Neuronal stem cell (in vitro differentiated cells): ENCODE data around the gene CCDC149.

ENCODE experiments used
- DNase-seq: peaks from one replicate; pipeline ENCODE4 v3.0.0-alpha.2; 2013; ENCODE audit warnings: low spot score
- H2AFZ ChIP-seq: one replicate; pipeline ENCODE4 v1.6.1; 2013; ENCODE audit warnings: mild to moderate bottlenecking, low read length, inconsistent platforms
- H2AK5ac ChIP-seq: 2 replicates; pipeline ENCODE4 v1.6.1; 2013; ENCODE audit warnings: low read depth, mild to moderate bottlenecking, inconsistent platforms, low read length, moderate library complexity, mixed read lengths
- H2BK120ac ChIP-seq: 2 replicates; pipeline ENCODE4 v1.6.1; 2013; ENCODE audit warnings: low read depth, mild to moderate bottlenecking, inconsistent platforms, low read length, moderate library complexity, mixed read lengths
- H2BK12ac ChIP-seq: one replicate; pipeline ENCODE4 v1.6.1; 2013; ENCODE audit warnings: low read length, inconsistent platforms
- H2BK15ac ChIP-seq: 2 replicates; pipeline ENCODE4 v1.6.1; 2013; ENCODE audit warnings: mild to moderate bottlenecking, low read length, inconsistent platforms, mixed read lengths
- H2BK5ac ChIP-seq: one replicate; pipeline ENCODE4 v1.6.1; 2013; ENCODE audit warnings: inconsistent platforms, mild to moderate bottlenecking, low read length, moderate library complexity
- H3K14ac ChIP-seq: one replicate; pipeline ENCODE4 v1.6.1; 2013; ENCODE audit warnings: low read length, inconsistent platforms
- H3K18ac ChIP-seq: 2 replicates; pipeline ENCODE4 v1.6.1; 2013; ENCODE audit warnings: low read length, inconsistent platforms
- H3K23ac ChIP-seq: 2 replicates; pipeline ENCODE4 v1.6.1; 2013; ENCODE audit warnings: low read depth, mild to moderate bottlenecking, mixed read lengths, low read length, inconsistent platforms; ENCODE audit not compliant: poor library complexity
- H3K27ac ChIP-seq: replicated peaks from 3 replicates; pipeline ENCODE4 v1.5.1; 2013; ENCODE audit warnings: low read length, inconsistent platforms
- H3K27me3 ChIP-seq, 3 experiments: 2 replicates each; pipeline ENCODE4 v1.6.1; 2013; ENCODE audit warnings: low read length in 3 of 3, mild to moderate bottlenecking in 2 of 3, inconsistent platforms in 1 of 3, low read depth in 1 of 3, mixed read lengths in 1 of 3, moderate library complexity in 1 of 3; ENCODE audit not compliant: control insufficient read depth in 3 of 3, insufficient read depth in 3 of 3
- H3K36me3 ChIP-seq, 2 donors: replicated peaks in 1 of 2; 2 replicates each; pipeline ENCODE4 v1.6.1; 2013; ENCODE audit warnings: low read length in 2 of 2; ENCODE audit not compliant: control insufficient read depth in 2 of 2, insufficient read depth in 2 of 2
- H3K4ac ChIP-seq: 2 replicates; pipeline ENCODE4 v1.6.1; 2013; ENCODE audit warnings: inconsistent platforms, mild to moderate bottlenecking, low read length, moderate library complexity
- H3K4me1 ChIP-seq, 2 donors: 1 replicate in 1 of 2; 2 replicates in 1 of 2; pipeline ENCODE4 v1.6.1; 2013; ENCODE audit warnings: low read length in 2 of 2, low read depth in 1 of 2; ENCODE audit not compliant: control insufficient read depth in 2 of 2, insufficient read depth in 1 of 2
- H3K4me2 ChIP-seq: one replicate; pipeline ENCODE4 v1.6.1; 2013; ENCODE audit warnings: mild to moderate bottlenecking, low read length, inconsistent platforms; ENCODE audit not compliant: insufficient read depth, poor library complexity, severe bottlenecking
- H3K4me3 ChIP-seq, 2 donors: 2 replicates each; pipeline ENCODE4 v1.5.1; 2013; ENCODE audit warnings: low read length in 2 of 2, mild to moderate bottlenecking in 2 of 2, inconsistent platforms in 1 of 2, moderate library complexity in 1 of 2
- H3K79me1 ChIP-seq: one replicate; pipeline ENCODE4 v1.6.1; 2013; ENCODE audit warnings: low read depth, mild to moderate bottlenecking, inconsistent platforms, low read length, moderate library complexity
- H3K9ac ChIP-seq: one replicate; pipeline ENCODE4 v1.6.1; 2013; ENCODE audit warnings: mild to moderate bottlenecking, low read depth, low read length, inconsistent platforms; ENCODE audit not compliant: poor library complexity
- H3K9me3 ChIP-seq, 2 donors: replicated peaks in 1 of 2; 2 replicates each; pipeline versions ENCODE3 to v1.6.1; 2013; ENCODE audit warnings: low read length in 2 of 2, mild to moderate bottlenecking in 2 of 2, inconsistent platforms in 1 of 2, low read depth in 1 of 2, mixed read lengths in 1 of 2, moderate library complexity in 1 of 2; ENCODE audit not compliant: control insufficient read depth in 2 of 2, insufficient read depth in 1 of 2
- H4K8ac ChIP-seq: one replicate; pipeline ENCODE4 v1.6.1; 2013; ENCODE audit warnings: low read depth, mild to moderate bottlenecking, inconsistent platforms, low read length, moderate library complexity
- H4K91ac ChIP-seq: one replicate; pipeline ENCODE4 v1.6.1; 2013; ENCODE audit warnings: low read length, low read depth, mild to moderate bottlenecking, inconsistent platforms; ENCODE audit not compliant: poor library complexity
- WGBS, 2 donors: extraction: QIAGEN DNeasy Blood & Tissue Kit; methylation state at CpG; one replicate each; pipeline ENCODE4 v1.1.7; 2013; ENCODE audit warnings: missing lambda C conversion rate in 2 of 2, mixed read lengths in 1 of 2; ENCODE audit not compliant: insufficient read length in 2 of 2, insufficient replicate concordance in 1 of 2; ENCODE audit errors: extremely low coverage in 2 of 2; 5-methylcytosine and 5-hydroxymethylcytosine counted together

Gene CCDC149

GRCh38 chr4:24952667-24953066 is 39.8 kb upstream of the CCDC149 start:
- peaks cover 3 to 5% of the 10 kb centered on the region in 2 donors for H3K9me3 ChIP-seq
- no peak overlapping the region for H3K27ac ChIP-seq
- no peak overlapping the region for H3K4me3 ChIP-seq
- H3K9ac ChIP-seq, result no peak overlapping the region
- no peak overlapping the region for H2AK5ac ChIP-seq
- peaks cover 0 to 2% of the 10 kb centered on the region in 2 donors for H3K36me3 ChIP-seq
- no peak overlapping the region for H4K8ac ChIP-seq
- no peak overlapping the region for H4K91ac ChIP-seq
- H3K18ac ChIP-seq, result no peak overlapping the region
- no peak overlapping the region for H3K14ac ChIP-seq
- H2AFZ ChIP-seq, result no peak overlapping the region
- H3K4me2 ChIP-seq, result no peak overlapping the region
- H3K27me3 ChIP-seq, result no peaks in the 10 kb centered on the region
- H2BK120ac ChIP-seq, result no peak overlapping the region
- no peak overlapping the region for H2BK12ac ChIP-seq
- DNase-seq, result no peak
- WGBS, 2 donors, result no CpG with 5 or more reads among the region's 4 CpGs
- H3K79me1 ChIP-seq, result no peaks in the 10 kb centered on the region
- H3K4me1 ChIP-seq, result peaks cover 0 to 9% of the 10 kb centered on the region in 2 donors
- peak overlapping the region; percentile 73 for H2BK5ac ChIP-seq
- no peak overlapping the region for H3K23ac ChIP-seq
- no peak overlapping the region for H3K4ac ChIP-seq
- no peak overlapping the region for H2BK15ac ChIP-seq

- no peak overlapping the region for H3K23ac ChIP-seq
- no peak overlapping the region for H4K91ac ChIP-seq
- H3K4me2 ChIP-seq, result no peak overlapping the region
- no peak overlapping the region for H3K4me3 ChIP-seq
- no peak overlapping the region for H2AK5ac ChIP-seq
- H3K4me1 ChIP-seq, result peaks cover 0 to 9% of the 10 kb centered on the region in 2 donors
- H3K9me3 ChIP-seq, result peaks cover under 1 to 5% of the 10 kb centered on the region in 2 donors
- H2AFZ ChIP-seq, result no peak overlapping the region
- H3K27me3 ChIP-seq, result no peaks in the 10 kb centered on the region
- no peak overlapping the region for H3K9ac ChIP-seq
- H2BK120ac ChIP-seq, result no peak overlapping the region
- no peak overlapping the region for H2BK12ac ChIP-seq
- H2BK15ac ChIP-seq, result no peak overlapping the region
- H3K4ac ChIP-seq, result no peak overlapping the region
- H2BK5ac ChIP-seq, result no peak overlapping the region
- no peak overlapping the region for H4K8ac ChIP-seq
- no peak overlapping the region for H3K14ac ChIP-seq
- no peak for DNase-seq
- H3K27ac ChIP-seq, result no peak overlapping the region
- no peaks in the 10 kb centered on the region for H3K79me1 ChIP-seq
- no peak overlapping the region for H3K18ac ChIP-seq
- peaks cover 0 to 2% of the 10 kb centered on the region in 2 donors for H3K36me3 ChIP-seq
Measured at GRCh38 chr4:24949970-24950369, 37.1 kb upstream of the CCDC149 start.

DNA sequence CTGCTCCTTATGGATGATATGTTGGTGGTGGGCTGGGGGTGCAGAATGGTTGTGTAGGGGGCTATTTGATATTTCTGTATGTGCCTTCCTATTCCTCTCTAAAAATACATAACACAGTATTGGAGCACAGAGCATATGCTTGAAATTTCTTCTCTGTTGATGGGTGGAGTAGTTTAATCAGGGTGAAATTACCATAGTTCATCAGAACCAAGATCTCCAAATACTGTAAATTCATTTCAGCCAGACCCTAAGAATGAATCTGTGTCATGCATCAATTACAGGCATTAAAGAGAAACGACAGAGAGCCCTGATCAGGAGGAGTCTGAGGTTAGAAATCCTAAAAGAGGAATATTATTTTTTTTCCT is 25.1 kb upstream of the CCDC149 start:
- Histone ChIP-seq H3K4me2 (no peak overlapping the region), H3K36me3 (no peaks in the 10 kb centered on the region), H3K27me3 (no peaks in the 10 kb centered on the region), H3K4me3 (no peak overlapping the region), H2AFZ (no peak overlapping the region), H3K18ac (no peak overlapping the region), H3K27ac (no peak overlapping the region), H3K23ac (no peak overlapping the region), H3K9ac (no peak overlapping the region), H2BK120ac (no peak overlapping the region), H3K4me1 (no peaks in the 10 kb centered on the region), H3K4ac (no peak overlapping the region), H2BK15ac (no peak overlapping the region), H3K79me1 (no peaks in the 10 kb centered on the region), H3K14ac (no peak overlapping the region), H4K8ac (no peak overlapping the region), H3K9me3 (peaks cover 0 to 2% of the 10 kb centered on the region in 2 donors), H2BK12ac (no peak overlapping the region), H2BK5ac (no peak overlapping the region), H4K91ac (no peak overlapping the region), H2AK5ac (no peak overlapping the region)
- no peak for DNase-seq
- no CpG with 5 or more reads among the region's 1 CpG for WGBS, 2 donors

- Histone ChIP-seq H3K27ac (no peak overlapping the region), H3K14ac (no peak overlapping the region), H3K9me3 (peaks cover 0 to 2% of the 10 kb centered on the region in 2 donors), H3K18ac (no peak overlapping the region), H2BK120ac (no peak overlapping the region), H2BK5ac (no peak overlapping the region), H3K4me1 (no peaks in the 10 kb centered on the region), H3K23ac (no peak overlapping the region), H3K4me3 (no peak overlapping the region), H2AK5ac (no peak overlapping the region), H3K36me3 (no peaks in the 10 kb centered on the region), H4K8ac (no peak overlapping the region), H3K9ac (no peak overlapping the region), H3K4me2 (no peak overlapping the region), H2AFZ (no peak overlapping the region), H2BK12ac (no peak overlapping the region), H3K27me3 (no peaks in the 10 kb centered on the region), H2BK15ac (no peak overlapping the region), H4K91ac (no peak overlapping the region), H3K4ac (no peak overlapping the region), H3K79me1 (no peaks in the 10 kb centered on the region)
- WGBS, 2 donors, result no CpG with 5 or more reads among the region's 5 CpGs
- DNase-seq, result no peak
Measured at GRCh38 chr4:24937176-24937916, 24.5 kb upstream of the CCDC149 start.
